HG02852 (cell line): ENCODE data around the gene RAP1GAP.
"Not testable (repeated sequence)": the region's sequence is repeated elsewhere in the genome, so short reads cannot be mapped to it uniquely, and the experiment has no call there.

Experiments used
- ATAC-seq: cut with Tn5 transposase; IDR thresholded peaks from one replicate; pipeline ENCODE4 v1.9.1; 2021; ENCODE audit warnings: mild to moderate bottlenecking, moderate library complexity; ENCODE audit not compliant: unreplicated experiment

Gene RAP1GAP

DNA sequence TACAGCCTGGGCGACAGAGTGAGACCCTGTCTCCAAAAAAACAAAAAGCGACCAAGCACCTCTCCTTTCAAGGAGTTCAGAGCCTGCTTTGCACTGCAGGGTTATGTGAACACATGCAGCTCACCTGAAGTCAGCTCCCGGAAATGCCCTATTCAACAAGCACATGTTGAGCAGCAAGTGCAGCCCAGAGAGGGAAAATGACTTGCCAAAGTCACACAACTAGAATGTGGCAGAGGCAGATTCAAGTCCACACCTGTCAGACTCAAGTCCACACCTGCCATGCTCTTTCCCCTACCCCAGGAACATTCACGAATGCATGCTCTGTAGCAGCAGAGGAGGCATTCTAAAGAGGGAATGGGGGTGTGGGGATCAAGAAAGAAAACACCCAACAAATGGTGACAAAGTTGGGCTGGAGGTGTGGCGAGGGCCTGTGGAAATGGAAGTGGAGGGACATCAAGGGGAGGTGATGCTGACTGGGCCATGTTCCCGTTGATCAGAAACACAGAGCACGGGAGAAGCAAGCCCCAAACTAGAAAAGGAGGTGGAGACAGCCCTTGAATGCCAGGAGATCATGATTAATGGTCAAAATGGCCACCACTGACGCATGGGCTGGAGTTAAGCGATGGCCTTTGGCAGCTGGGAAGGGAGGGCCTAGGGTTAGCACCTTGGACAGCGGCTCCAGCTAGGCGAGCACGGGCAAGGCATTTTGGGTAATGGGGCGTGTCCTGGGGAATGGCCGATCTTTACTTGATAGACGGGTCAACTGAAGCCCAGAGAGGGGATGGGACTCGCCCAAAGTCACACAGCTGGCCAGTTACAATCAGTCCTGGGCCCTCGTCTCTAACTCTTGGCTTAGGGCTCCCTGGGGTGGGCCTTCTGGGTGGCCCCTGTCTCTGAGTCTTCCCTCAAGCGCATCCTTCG, 21.5 kb downstream of the RAP1GAP start:
- ATAC-seq = no peak

DNA sequence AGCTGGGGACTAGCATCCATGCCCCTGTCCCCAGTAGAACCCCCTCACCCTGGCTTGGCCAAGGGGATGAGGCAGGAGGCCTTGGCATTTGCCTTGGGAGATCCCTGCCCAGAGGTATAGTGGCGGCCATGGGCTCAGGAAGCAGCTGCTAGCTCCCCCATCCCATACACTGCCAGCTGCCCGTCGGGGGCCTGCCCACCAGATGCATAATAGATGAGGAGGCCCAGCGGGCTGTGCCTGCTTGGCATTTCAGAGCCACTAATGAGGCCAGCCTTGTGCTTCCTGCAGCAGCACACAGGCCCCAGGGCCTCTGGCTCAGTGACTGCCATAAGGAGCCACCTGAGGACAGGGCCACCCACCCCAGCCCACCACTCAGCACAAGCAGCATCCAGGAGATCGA, 23.6 kb downstream of the RAP1GAP start:
- ATAC-seq = no peak

DNA sequence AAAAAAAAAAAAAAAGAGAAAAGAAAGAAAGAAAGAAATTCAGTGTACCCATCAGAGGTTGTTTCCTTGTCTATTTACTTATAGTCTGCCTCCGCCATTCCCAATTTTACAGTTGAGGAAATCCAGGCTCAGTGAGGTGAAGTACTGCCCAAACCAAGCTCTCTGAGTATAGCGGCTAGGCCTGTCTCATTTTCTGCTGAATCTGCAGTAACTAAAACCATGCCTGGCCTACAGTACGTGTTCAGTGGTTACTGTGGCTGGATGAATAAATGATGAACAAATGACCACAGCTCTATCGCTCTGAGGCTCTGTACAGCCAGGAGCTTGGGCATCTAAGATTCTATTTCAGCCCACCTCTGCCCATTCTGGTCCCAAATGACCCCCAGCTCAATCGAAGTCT, 24.3 kb downstream of the RAP1GAP start:
- no peak for ATAC-seq

DNA sequence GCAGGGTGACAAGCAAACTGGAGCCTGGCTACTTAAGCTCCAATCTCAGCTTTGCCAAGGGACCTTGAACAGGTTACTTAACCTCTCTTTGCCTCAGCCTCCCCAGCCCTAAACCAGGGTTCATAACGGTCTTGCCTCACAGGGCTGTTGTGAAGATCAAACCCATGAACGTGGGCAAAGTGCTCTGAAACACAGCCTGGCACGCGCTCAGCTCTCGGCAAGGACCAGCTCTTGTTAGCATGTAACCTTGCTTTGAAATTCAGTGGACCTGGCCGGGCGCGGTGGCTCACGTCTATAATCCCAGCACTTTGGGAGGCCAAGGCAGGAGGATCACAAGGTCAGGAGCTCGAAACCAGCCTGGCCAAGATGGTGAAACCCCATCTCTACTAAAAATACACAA, 24.8 kb downstream of the RAP1GAP start:
- ATAC-seq = no peak

DNA sequence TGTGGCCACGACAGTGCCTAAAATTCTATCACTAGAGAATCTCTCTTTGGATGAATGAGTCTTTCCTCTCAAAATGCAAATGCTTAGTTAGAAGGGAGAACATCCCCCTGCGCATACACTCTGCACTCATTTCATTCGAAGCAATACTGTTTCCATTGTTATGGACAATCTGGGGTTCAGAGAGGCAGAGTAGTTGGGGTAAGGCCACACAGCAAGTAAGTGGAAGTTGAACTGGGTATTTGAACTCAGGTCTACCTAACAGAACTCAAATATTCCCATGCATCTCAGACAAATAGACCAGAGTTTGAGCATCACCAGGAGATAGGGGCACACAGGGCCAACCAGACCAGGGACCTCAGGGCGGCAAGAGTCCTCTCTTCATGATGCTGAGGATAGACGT, 25.5 kb downstream of the RAP1GAP start:
- ATAC-seq = no peak

DNA sequence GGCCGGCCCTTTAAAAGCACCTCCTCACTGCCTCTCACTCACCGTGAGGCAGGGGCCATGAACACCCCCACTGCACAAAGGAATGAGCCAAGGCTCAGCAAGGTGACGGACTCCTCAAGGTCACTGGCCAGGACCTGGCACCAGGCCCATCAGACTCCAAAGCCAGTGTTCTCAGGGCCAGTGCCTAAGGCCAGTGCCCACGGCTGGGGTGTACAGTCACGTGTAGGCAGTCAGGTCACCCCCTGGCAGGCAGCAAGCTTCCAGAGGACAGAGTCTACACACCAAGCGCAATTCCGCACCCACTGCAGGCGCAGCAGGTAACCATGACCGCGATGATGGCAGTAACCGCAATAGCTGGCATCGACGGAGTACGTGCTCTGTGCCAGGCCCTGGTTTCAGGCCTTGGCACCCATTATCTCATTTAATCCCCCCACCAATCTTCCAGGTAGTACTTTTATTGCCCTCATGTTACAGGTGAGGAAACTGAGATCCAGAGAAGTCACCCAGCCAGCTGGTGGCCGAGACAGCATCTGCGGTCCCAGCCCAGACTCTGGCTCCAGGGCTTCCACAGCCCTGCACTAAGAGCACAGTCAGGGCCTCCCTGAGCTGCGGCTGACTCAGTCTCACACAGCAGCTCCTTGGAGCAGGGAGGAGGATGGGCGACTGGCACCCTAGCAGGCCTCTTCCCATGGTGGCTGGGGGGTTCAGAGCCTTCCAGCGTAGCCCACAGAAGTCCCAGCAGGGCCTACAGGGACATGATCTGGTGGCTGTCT, 27.0 kb downstream of the RAP1GAP start:
- ATAC-seq = no peak

DNA sequence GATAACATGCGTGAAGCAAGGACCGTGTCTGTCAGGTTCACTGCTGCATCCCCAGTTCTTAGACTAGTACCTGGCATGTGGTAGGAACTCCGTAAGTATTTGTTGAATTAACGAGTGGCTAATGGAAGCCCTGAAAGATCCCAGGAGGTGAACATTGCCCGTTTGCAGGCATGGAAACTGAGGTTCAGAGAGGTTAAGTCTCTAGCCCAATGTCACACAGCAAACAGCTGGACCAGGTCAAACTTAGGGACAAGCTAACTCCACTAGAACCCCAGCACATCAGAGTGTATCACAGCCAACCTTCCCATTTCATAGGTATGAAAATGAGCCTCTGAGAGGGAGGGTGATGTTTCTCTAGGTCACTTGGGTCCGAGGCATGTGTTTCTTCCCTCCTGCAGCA, 27.6 kb downstream of the RAP1GAP start:
- ATAC-seq = no peak

DNA sequence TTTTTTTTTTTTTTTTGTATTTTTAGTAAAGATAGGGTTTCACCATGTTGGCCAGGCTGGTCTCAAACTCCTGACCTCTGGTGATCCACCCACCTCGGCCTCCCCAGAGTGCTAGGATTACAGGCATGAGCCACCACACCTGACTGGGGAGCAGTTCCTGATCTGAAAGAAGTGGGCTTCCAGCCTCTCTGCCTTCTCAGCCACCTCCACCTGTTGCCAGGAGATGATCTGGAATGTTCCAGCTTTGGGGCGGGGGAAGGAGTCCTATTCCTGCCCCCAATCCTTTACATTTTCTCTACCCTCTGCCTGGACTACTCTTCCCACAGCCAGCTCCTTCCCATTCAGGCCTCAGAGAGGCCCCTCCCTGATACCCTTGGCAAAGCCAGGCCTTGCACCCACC, 28.1 kb downstream of the RAP1GAP start:
- no peak for ATAC-seq

DNA sequence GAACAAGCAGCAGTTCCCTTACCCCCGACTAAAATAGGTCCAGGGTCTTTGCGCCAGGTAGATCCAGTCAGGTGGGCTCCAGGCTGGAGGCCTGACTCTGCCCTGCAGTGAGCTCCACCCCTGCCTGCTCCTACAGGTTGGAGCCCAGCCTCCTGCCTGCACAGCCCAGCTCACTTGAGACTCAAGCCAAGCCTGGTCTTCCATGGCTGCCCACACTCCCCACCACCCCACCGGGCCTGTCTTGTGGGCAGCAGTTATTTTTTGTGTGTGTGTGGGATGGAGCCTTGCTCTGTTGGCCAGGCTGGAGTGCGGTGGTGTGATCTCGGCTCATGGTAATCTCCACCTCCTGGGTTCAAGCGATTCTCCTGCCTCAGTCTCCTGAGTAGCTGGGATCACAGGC, 28.5 kb downstream of the RAP1GAP start:
- ATAC-seq = no peak

DNA sequence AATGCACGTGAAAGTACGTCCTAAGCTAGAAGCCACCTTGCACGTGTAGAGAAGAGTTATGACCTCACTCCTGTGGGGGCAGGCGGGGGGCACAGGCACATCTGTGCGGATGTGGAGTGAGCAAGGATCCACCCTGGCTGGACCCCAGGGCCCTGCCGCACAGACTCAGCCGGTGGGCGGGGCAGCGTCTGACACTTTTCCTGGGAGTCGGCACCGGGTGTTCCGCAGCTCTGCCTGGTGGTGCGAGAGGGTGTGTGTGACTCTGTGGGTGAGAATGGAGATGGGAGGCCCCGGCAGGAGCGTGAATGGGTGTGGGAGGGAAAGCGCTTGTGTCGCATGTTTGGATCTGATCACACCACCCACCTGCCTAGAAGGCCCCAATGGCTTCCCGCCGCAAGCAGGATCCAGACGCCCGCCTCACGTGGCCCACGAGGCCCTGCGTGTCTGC, 29.5 kb downstream of the RAP1GAP start:
- no peak for ATAC-seq

DNA sequence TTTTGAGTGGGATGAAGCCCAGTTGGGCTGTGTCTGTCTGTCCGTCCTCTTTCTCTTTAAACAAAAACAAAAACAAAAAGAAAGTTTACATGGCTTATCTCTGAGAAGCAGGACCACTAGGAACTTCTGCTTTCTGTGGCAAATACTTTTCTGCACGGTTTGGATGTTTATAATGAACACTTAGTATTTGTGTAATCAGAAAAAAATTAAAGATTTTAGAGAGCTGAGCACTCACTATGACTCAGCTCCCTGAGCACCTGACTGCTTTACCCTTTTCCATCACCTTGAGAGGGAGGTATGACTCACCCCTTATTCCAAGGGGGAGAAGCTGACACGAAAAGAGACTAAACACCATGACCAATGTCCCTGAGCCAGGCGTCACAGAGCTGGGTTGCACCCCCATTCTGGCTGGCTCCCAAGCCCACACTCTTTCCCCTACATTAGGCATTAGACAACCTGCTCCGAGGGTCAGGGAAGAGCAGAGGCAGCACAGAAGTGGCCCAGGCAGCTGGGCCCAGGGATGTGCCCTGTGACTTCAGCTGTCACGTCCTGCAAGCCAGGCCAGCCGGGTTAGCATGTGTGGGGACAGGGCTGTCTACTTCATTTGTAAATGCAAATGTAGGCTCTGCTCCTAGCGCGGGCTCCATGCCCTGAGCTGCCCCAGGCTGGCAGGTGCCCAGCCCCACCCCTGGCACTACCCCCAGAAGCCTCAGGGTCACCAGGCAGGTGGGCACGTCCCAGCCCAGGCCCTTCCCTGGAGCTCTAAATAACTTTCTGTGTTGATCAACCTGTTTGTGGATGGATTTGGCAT, 30.4 kb downstream of the RAP1GAP start:
- ATAC-seq = no peak

DNA sequence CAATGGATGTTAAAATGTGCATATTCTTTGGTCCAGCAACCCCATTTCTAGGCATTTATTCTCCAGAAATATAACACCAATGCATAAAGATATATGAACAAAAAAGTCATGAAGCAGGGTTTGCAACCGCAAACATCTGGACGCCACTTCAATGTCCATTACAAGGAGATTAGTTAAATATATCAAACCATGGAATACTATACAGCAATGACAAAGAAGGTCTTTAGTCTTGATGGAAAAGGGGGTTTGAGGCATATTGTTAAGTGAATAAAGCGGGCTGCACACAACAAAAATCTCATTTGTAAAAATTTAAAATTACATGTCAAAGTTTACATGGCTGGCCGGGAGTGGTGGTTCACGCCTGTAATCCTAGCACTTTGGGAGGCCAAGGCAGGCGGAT, 31.6 kb downstream of the RAP1GAP start:
- ATAC-seq = no peak

DNA sequence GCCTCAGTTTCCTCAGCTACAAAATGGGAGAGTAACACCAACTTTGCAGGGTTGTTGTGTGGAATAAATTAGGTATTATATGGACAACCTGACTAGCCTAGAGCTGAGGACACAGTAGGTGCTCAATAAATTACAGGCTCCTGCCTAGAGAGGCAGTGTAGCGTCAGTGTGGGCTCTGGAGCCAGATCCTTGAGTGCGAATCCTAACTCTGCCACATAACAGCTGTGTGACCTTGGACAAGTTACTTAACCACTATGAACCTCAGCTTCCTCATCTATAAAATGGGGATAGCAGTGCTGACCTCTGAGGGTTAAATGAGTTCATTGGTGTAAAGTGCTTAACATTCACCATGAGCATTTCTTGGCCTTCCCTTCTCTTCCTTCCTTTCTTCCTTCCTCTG, 33.1 kb downstream of the RAP1GAP start:
- ATAC-seq = no peak

DNA sequence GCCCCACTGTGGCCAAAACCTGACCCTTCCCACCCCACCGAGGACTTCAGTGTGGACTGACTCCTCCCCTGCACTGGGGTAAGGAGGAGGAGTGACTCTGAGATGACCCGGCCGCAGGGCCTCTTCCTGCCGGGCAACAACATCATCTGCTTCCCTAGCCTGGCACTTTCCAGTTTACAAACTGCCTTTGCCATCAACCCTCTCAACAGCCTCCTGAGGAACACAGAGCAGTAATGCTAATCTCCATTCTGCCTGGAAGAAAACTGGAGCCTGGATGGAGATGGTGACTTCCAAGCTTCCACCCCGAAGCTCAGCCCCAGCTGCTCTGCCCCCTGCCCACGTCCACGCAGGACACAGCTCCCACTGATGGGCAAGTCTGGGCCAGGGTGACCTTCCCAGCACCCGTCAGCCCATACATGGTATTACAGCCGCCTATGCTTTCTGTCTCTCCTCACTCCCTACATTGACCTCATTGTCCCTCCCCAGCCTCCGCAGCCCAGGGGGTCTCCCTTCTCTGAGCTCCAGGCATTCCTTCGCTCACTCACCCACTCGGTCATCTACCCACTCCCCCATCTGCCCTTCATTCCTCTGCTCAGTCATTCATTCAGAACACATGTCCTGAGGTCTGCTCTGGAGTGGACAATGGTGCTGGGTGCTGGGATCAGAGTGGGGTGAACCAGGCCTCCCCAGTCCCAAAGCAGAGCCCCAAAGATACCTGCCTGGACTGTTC, 34.2 kb downstream of the RAP1GAP start:
- no peak for ATAC-seq

DNA sequence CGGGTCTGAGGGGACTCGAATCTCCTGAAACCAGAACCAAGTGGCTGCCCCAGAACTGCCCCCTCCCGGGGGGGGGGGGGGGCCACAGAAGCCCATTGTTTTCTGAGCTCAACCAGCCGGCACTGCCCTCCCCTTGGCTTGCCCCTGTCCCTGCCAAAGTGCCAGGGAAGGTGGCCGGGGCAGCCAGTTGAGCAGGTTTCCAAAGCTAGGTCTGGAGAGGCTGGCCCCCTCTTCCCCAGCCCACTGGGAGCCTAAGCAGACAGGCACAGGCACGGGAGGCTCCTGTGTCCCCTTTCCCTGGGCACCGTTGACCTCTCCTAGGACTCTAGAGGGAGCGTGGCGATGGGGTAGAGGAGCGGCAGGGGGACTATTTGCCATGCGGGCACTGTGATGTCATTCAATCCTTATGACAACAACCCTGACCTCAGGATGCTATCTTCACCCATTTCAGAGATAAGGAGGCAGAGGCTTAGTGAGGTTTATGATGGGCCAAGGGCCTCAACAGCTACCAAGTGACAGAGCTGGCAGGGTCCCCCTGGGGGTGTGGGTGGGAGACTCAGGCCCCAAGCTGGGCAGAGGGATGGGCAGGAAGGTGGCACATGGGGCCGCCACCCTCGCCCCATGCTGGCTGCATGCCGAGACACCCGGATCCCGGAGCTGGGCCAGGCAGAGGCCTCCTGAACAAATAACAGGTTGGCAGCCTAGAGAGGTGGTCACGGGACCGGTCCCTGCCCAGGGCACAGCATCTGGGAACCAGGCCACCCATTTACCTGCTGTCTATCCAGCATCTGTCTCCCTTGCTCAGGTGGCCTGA, 35.0 kb downstream of the RAP1GAP start:
- no peak for ATAC-seq

DNA sequence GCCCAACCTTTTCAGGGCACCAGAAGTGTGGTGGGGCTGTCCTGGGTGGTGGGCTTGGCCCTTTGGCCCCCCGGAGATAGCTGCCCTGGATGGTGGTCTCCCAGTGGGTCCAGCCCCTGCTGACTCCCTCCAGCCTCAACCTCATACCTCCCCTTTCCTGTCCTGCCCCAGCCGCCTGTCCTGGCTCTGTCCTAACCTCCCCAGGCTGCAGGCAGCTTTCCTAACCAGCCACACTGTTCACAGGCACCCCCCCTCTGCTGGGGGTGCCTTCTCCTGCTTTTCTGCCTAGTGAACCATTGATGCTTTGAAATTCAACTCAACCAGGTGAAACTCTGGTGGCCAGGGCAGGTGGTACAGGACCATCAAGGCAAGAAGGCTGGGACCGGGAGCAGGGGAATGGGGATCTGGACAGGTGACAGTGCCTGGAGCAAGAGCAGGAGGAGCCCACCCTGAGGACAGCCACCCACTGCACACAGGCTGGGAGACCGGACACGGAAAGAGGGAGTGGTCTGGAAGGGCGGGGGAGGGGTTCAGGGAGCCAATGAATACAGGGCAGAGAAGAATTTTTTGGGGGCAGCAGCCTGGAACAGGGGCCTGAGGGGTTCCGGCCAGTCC, 35.9 kb downstream of the RAP1GAP start:
- ATAC-seq = no peak

DNA sequence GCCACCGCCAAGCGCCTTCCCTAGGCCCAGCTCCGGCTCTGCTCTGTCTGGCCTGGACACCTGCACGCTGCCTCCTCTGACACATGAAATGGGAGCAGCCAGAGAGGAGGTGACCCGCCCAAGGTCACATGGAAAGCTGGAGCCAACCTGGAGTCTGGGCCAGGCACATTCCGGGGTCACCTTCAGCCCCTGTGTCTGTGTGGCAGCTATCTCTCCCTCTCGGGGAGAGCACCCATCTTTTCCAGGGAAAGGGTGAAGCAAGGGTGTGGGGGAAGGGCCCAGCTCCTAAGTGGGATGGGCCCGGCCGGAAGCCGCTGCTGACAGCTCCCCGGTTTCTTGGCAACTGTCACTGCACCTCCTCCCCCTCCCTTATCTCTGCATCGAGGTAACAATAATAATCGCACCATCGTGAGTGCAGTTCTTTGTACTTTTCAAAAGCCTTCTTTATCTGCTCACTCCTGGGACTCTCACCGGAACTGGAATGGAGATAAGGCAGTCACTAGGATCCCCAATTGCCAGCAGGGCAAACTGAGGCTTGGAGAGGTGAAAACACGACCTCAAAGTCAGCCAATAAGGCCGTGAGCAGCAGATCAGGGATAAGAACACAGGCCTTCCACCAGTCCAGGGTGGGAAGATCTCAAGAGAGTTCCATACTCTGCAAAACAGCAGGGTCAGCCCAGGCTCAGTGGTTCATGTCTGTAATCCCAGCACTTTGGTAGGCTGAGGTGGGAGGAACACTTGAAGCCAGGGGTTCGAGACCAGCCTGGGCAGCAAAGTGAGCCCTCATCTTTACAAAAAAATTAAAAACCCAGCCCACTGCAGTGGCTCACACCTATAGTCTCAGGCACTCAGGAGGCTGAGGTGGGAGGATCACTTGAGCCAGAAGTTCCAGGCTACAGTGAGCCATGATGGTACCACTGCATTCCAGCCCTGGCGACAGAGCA, 36.9 kb downstream of the RAP1GAP start:
- ATAC-seq = no peak

DNA sequence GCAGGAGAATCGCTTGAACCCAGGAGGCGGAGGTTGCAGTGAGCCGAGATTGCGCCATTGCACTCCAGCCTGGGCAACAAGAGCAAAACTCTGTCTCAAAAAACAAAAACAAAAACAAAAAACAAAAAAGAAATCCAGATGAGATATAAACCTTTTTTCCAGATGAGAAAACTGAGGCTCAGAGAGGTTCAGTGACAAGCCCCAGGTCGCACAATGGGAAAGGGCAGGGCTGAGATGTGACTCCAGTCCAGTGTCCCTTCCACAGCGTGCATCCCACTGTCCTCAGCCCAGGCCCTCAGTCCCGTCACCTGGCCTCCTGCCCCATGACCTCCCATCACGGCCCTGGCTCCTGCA, 37.6 kb downstream of the RAP1GAP start:
- not testable (repeated sequence) for ATAC-seq
